Measurements from ENCODE around the gene MFF.
"Not testable (repeated sequence)": the region's sequence is repeated elsewhere in the genome, so short reads cannot be mapped to it uniquely, and the experiment has no call there.

MFF gene

GRCh38 chr2:227377467-227378351 is 52.7 kb downstream of the MFF start:
- peak; percentile 16 for DNase-seq (ENCODE audit: low spot score)

DNA sequence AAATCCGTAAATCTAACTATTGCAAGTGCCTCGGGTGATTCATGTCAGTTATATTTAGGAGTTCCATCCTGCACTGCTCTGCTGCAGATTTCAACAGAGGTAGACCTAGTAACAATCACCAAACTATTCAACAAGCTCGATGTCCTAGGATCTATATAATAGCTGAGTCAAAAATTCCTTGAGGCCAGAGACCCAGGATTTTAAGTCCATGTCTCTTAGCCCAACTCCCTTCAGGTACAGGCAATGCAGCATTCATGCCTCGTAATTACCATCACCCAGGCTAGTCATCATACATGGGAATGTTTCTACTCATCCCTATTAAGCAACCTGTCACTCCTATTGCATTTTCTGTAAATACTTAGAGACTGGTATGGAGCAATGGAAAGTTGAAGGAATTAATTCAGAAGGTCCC is 53.3 kb downstream of the MFF start:
- no peak for DNase-seq (ENCODE audit: low spot score)

DNA sequence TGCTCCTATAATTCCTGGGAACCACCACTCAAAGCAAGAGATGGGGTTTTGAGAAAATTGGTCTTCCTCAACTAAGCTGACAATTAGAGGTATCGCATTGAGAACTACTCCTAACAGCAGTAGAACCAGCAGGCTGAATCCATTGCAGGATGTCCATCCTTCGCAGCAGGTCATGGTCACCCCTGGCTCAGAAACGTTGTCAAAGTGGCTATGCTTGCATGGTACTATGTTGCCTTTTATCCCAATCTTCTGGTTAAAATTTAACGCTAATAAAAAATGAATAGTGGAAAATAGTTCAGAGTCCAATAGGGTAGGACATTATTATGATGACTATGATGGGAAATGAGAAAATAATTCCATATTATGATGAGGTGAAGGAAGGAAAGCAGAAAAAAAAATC is 54.0 kb downstream of the MFF start, which contains the start of gene TM4SF20:
TSS of gene TM4SF20 (minus strand) at position 212 of the 400 bp plus-strand sequence. CDS start at position 174, 38 bp downstream.
- no peak for DNase-seq (ENCODE audit: low spot score)

DNA sequence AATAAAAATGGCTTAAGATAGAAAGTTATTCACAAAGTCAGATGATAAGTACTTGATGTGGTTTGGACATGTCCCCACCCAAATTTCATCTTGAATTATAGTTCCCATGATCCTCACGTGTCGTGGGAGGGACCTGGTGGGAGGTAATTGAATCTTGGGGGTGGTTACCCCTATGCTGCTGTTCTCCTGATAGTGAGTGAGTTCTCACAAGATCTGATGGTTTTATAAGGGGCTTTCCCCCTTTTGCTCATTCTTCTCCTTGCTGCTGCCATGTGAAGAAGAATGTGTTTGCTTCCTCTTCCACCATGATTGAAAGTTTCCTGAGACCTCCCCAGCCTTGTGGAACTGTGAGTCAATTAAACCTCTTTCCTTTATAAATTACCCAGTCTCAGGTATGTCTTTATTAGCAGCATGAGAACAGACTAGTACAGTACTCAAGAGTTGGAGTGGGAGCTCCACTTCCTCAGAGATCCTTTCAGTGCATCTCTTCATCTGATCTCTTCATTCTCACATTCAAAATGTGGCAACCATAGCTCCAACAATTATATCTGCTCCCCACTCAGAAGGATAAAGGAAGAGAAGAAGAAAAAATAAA is 57.3 kb downstream of the MFF start:
- not testable (repeated sequence) for DNase-seq (ENCODE audit: low spot score)

DNA sequence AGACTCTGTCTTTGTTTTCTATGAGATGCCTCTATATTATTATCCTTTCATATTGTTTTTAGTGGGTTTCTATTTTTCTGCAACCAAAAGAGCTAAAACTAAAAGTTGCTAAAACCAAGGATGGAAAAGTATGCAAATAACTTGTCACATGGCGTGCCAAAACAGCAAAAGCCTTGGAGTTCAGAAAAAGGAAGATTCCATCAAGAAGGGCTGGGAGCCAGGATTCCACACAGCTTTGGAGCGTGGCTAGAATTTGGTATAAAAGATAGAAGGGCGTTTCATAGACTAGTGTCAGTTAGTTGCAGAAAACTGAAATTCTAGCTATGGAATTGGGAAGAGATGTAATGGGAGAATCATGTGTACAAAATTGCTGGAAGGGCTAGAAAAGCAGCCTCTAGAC is 58.6 kb downstream of the MFF start:
- DNase-seq (ENCODE audit: low spot score): no peak

DNA sequence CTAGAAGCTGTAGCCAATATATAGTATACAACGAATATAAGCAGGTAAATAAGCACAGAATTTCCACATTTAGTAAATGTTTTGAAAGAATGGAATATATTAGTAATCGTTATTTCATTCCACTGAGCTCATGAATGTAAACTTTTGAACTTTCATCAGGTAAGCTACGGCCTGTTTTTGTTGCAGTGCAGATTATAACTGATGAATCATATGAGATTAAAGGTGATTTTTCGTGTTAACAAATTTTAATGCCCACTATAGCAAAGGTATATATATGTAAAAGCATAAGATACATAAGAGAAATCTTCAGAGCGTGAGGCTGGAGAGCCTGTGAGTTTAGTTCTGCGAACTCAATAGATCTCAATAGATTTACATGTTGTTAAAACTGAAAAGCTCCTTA is 61.6 kb downstream of the MFF start:
- DNase-seq (ENCODE audit: low spot score): no peak

DNA sequence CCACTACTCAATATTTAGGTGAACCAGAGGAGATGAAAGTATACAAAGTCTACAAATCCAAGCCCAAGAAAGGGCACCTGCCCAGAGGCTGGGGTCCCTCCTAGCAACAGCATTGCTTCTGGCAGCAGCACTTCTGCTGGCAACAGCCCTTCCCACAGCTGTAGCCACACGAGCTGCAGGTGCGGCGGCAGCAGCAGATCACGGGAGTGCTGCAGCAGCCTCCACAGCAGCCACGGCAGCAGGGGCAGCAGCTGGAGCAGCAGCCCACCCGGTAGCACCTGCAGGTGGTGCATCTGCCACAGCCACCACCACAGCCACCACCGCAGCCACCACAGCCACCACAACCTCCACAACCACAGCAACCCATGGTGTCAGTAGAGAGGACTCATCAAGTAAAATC is 62.5 kb downstream of the MFF start, which contains the start of gene SCYGR1:
TSS of gene SCYGR1 (minus strand) at position 367 of the 400 bp plus-strand sequence. CDS start at position 367, 0 bp downstream.
- DNase-seq (ENCODE audit: low spot score): not testable (repeated sequence)

DNA sequence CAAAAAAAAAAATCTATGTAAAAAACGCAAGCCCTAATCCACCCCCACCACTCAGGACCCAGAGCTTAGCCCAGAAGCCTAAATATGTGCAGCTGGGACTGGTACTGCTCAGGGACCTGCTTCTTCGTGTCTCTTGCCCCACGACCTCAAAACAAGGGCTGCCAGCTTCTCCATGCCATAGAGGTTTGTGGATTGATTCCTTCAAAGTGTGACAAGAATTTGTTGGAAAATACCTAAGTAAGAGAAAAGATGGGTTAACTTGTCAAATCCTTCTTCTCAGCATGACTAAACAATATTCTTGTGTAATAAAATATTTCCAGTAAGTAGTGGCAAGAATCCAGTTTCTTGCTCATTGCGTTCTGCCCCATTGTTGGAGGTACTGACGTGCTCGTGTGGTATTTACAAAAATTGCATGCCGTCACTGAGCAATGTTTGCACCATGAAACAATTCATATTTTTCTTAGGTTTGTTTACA is 63.5 kb downstream of the MFF start:
- DNase-seq (ENCODE audit: low spot score): peak; percentile 52

DNA sequence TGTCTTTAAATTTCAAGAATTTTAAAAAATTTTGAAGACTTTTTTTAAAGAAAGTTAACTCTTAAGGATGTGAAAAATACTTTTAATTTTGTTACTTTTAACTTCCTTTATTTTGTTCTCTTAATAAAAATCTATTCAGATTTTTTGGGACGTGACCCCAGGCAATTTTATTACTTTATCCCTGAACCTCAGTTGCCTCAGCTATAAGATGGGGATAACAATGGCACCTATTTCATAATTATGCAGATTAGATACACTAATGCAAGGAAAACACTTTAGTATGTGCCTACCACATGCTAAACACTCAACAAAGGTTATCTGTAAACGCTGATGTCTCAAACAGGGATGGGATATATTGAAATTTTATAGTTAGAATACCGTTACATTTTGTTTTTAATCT is 64.2 kb downstream of the MFF start:
- DNase-seq (ENCODE audit: low spot score): no peak

DNA sequence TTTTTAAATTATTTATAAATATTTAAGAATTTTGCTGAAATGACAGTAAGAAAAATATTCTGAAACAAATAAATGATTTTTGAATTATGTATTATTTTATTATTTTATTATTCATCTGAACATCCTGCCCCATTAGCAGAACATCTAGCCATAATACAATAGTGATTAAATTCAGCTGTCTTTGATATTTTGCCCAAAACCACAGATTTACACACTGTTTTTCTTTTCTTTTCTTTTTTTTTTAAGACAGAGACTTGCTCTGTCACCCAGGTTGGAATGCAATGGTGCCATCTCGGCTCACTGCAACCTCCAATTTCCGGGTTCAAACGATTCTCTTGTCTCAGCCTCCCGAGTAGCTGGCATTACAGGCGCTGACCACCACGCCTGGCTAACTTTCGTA is 64.6 kb downstream of the MFF start:
- DNase-seq (ENCODE audit: low spot score): no peak

- no peak for DNase-seq (ENCODE audit: low spot score)
Observed at GRCh38 chr2:227390468-227391256, 65.6 kb downstream of the MFF start.

GRCh38 chr2:227394401-227394800 is 69.3 kb downstream of the MFF start:
- no peak for DNase-seq (ENCODE audit: low spot score)

DNA sequence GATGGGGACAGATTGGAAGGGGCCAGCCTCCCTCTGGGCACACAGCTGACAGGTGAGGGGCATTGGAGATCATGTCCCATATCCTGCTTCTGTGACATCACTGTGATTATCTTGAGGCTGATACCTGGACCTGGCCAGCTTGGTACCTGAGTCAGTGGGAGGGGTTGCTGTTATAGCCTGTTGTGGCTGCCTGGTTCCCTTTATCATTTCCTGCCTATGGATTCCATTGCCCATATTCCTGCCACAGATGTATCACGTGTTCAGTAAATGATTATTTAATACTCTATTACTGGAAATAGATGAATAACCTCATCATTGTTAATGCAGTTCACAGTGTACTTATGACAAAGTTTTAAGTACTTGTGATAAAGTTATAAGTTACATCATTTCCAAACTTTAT is 70.5 kb downstream of the MFF start:
- DNase-seq (ENCODE audit: low spot score): no peak

DNA sequence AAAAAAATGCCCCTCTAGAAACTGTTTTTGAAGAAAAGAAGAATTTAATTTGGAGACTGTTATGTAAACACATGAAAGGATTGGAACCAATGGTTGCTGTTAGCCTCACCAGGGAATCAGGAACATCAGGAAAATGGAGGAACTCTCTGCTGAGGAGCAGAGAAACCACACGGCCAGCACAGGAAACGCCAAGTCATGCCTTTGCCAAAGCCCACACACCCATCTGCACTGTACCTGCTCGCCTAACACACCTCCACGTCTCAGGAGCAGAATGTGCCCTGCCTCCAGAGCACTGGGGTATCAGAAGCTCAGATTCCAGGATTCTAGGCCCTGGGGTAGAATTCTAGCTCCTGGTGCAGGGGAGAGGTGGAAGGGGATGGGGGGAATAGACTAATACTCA is 72.5 kb downstream of the MFF start:
- DNase-seq (ENCODE audit: low spot score): no peak

GRCh38 chr2:227398684-227399670 is 73.9 kb downstream of the MFF start:
- DNase-seq (ENCODE audit: low spot score): no peak

DNA sequence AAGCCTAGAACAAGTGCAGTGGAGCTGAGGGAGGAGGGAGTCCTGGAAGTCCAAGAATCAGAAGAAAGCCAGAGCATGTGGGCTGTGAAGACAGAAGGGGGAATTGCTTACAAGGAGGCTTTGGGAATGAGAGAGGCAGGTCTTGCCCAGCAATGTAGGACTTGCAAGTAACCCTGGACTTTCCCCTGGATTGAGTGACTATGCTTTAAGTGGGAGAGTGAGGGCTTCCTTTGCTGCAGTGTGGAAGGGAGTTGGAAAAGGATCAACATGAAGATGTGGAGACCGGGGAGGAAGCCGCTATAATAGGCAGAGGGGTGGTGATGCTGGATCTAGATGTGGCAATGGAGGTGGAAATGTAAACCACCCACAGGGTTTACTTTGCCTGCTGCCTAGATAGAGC is 76.5 kb downstream of the MFF start:
- DNase-seq (ENCODE audit: low spot score): no peak

DNA sequence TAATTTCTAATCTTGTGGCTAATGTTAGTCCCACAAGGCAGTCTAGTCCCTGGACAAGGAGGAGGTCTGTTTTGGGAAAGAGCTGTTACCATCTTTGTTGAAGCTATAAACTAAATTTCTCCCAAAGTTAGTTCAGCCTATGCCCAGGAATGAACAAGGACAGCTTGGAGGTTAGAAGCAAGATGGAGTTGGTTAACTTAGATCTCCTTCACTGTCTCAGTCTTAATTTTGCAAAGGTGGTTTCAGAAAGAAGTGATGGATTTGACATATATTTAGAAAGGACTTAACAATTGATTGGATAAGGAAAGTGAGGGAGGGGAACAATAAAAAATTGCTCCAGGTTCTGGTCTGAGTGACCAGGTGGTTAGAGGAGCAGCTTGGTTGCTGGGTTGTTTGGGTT is 77.3 kb downstream of the MFF start:
- no peak for DNase-seq (ENCODE audit: low spot score)

DNA sequence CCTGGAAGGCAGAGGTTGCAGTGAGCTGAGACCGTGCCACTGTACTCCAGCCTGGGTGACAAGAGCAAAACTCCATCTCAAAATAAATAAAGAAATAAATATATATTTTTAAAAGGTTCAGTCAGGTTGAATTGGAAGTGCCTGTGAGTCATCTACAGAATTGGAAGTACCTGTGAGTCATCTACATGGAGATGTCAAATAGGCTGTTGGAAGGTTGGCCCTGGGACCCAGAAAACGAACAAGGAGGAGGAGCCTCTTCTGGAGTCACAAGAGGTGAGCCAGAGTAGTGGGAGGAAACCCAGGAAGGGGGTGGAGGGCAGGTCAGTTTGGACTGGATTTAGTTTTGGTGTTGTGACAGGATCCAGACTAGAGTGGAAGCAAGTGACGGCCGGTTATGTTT is 77.9 kb downstream of the MFF start:
- DNase-seq (ENCODE audit: low spot score): peak; percentile 36

- DNase-seq (ENCODE audit: low spot score): no peak
Observed at GRCh38 chr2:227404585-227405271, 79.7 kb downstream of the MFF start.

DNA sequence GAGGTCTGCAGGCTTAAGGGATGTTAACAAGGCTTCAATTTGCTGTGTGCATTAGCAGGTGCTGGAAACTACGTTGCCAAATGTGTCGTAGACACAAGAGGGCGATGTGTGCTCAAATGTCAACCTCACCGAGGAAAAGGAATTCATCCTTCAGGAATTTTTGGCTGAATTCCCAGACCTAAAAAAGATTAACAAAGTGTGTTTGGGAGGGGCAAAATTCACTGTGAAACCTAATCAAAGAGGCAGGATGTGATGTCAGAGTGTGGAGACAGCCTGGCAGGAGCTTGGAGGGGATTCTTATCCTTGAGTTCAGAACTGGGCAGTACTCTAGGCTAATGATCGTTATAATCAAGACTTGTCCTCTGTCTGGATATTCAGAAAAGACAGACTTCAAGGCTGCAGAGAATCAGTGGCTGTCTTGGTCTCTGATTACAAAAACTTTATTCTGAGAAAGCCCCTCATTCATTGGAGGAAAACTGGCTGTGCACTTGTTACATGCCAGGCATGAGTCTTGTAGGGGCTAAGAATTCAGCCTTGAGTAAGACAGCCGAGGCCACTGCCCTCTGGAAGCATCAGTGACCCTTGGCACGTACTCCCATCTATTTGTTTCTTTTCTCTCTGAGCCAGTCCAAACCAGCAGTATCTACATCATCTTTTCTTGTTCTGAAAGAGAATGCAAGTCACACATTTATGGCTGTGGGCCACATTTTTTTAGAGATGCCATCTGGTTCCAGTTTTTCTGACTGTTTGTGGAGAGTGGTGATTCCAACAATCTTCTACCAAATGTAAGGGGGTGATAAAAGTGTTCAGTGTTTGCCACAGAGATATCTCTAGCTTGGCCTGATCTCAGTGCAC is 81.4 kb downstream of the MFF start:
- DNase-seq (ENCODE audit: low spot score): peak; percentile 92

Measured in RKO (cell line).